GM06990 (cell line): Measurements from ENCODE around the gene RARG.

Experiments used
- DNase-seq: peaks from one replicate; pipeline ENCODE4 v3.0.0-alpha.2; 2011; ENCODE audit not compliant: insufficient read length; ENCODE audit errors: extremely low read depth
- H3K27me3 ChIP-seq: replicated peaks from 2 replicates; pipeline ENCODE4 v1.6.0; 2011; ENCODE audit warnings: low read length; ENCODE audit not compliant: control insufficient read depth, insufficient read depth
- H3K36me3 ChIP-seq: 2 replicates; pipeline ENCODE4 v1.5.1; 2011; ENCODE audit warnings: low read length; ENCODE audit not compliant: control insufficient read depth, insufficient read depth
- H3K4me3 ChIP-seq: replicated peaks from 2 replicates; pipeline ENCODE4 v1.5.1; 2011; ENCODE audit warnings: low read depth, mild to moderate bottlenecking, control low read depth, low read length
- CTCF ChIP-seq: IDR thresholded peaks from 2 replicates; pipeline ENCODE4 v1.5.1; 2011; ENCODE audit warnings: low read length, control low read depth, mild to moderate bottlenecking, inconsistent platforms; ENCODE audit not compliant: insufficient read depth, poor library complexity, severe bottlenecking

RARG gene

DNA sequence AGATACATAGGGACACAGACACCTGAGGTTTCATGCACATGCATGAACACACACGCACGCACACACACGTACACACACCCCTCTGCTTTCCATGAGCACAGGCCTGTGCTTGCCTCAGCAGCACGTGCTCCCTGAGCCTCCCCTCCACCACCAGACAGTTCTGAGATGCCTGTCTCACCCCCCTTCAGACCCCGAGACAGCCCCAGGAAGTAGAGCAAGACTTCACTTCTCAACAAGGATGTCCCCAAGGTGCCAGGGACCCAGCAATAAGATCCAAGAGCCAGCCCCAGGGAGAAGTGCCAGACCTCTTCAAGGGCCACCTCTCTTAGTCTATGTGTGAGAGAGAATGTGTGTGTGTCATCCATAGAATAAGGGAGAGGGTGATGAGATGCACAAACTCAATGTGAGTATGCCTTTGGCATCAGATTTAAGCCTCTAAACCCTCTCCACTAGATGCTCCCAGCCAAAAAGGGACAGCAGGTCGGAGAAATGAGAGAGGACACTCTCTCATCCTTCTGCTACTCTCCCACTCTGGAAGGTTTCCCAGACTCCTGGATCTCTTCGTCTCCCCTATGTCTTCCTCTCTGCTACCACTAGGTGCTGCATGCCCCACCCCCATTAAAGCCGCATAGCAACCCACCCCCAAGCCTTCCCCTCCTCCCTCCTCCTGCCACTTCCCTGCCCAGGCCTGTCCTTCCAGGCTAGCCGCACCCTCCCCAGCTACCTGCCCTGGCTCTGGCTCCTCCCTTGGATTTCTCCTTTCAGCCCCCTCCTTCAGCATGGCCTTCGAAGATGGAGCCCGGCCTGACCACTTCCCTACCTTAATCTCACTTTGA is 7.7 kb downstream of the RARG start:
- no peak for DNase-seq
- Histone ChIP-seq H3K4me3 (no peak overlapping the region), H3K36me3 (no peaks in the 10 kb centered on the region), H3K27me3 (no peaks in the 10 kb centered on the region)
- TF ChIP-seq CTCF: peak; percentile 24

- Histone ChIP-seq H3K4me3 (no peak overlapping the region), H3K27me3 (no peaks in the 10 kb centered on the region), H3K36me3 (no peaks in the 10 kb centered on the region)
- no peak for DNase-seq
- no peak for TF ChIP-seq CTCF
Observed at GRCh38 chr12:53223389-53224060, 8.5 kb downstream of the RARG start.

DNA sequence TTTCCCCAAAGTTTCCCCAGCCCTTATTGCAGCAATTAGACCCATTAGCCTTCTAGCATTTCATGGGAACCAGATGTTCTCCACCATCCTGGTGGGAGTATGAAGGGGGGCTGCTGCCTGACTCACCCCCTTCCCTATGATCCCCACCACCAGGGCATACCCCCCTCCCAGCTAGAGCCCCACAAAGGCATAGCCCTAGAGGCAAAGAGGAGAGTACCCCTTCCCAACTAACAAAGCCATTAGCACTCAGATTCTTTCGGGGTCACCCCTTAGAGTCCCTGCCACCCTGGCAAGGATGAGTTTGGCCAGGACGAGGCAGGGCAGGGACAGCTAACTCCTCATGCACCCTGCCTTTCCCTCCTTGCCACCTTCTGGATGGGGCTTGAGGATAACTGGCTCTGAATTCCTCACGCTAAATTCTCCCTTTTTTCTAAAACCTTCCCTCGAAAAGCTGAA is 9.2 kb downstream of the RARG start:
- no peak overlapping the region for H3K4me3 ChIP-seq
- no peaks in the 10 kb centered on the region for H3K36me3 ChIP-seq
- TF ChIP-seq CTCF: no peak
- H3K27me3 ChIP-seq: no peaks in the 10 kb centered on the region
- DNase-seq: no peak

- no peak for DNase-seq
- TF ChIP-seq CTCF: no peak
- Histone ChIP-seq H3K4me3 (peak overlapping the region; percentile 77), H3K27me3 (no peaks in the 10 kb centered on the region), H3K36me3 (no peaks in the 10 kb centered on the region)
Observed at GRCh38 chr12:53222170-53222721, 9.8 kb downstream of the RARG start.

DNA sequence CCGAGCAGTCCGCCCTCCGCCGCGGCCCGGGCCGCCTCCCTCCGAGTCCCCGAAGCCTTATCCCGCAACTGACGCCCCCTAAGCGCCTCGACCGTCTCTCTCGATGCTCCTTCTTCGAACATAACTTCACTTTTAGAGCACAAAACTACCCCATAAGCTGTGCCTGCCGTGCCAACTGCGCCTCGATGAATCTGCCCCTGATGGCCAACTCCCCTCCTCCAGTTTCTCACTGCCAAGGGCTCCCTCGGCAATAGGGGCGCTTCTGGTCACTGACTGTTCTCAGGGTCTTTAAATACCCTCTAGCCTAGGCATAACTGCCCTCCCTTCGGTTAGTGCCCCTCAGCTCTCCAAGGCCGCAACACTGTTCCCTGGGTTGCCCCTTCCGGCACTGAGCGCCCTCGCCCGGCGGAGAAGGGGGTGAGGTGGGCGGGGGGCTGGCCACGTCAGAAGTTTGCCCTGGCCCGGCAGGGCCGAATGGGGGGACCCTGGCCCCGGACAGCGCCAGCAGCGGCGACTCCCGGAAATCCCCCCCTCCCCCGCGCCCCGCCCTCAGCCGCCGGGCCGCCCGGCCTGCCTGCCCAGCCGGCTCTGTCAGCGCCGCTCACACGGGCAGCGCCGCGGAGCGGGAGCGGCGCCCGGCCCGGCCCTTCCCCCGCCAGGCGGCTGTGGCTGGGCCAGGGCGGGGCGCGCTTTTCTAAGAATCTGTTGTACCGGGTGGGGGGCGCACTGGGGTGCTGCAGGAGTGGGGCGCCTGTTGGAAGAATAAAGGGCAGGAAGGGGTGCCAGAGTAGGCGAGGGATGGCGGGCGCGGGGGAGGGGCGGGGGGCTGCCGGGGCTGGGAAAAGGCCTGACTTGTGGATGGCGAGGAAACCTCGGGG is 10.6 kb downstream of the RARG start:
- Histone ChIP-seq H3K27me3 (no peaks in the 10 kb centered on the region), H3K36me3 (no peaks in the 10 kb centered on the region), H3K4me3 (peak overlapping the region; percentile 77)
- peak; percentile 69 for DNase-seq
- TF ChIP-seq CTCF: peak; percentile 41
